SU-DHL-6 (cell line): ENCODE data around the gene URM1.

Experiments used
- H2AFZ ChIP-seq: fragments of 200-600 bp; sonication (generic); 2 replicates; pipeline ENCODE4 v1.6.1; 2014; ENCODE audit warnings: low read depth, mild to moderate bottlenecking, moderate library complexity, mixed read lengths, antibody characterized with exemption, low read length; ENCODE audit not compliant: severe bottlenecking
- H3F3A ChIP-seq: fragments of 200-600 bp; shearing (Covaris generic); 2 replicates; pipeline ENCODE4 v1.6.0; 2016; ENCODE audit warnings: antibody characterized with exemption, mild to moderate bottlenecking; ENCODE audit not compliant: insufficient read depth
- H3K27ac ChIP-seq: fragments of 200-600 bp; sonication (generic); 2 replicates; pipeline ENCODE4 v1.5.1; 2016; ENCODE audit warnings: low read depth, mild to moderate bottlenecking, low read length, moderate library complexity, mixed read lengths
- H3K27me3 ChIP-seq: fragments of 200-600 bp; sonication (generic), shearing (Covaris generic); 2 replicates; pipeline ENCODE4 v1.6.0; 2014; ENCODE audit warnings: mild to moderate bottlenecking, low read length
- H3K36me3 ChIP-seq: fragments of 200-600 bp; sonication (generic); 2 replicates; pipeline ENCODE4 v1.6.1; 2014; ENCODE audit warnings: mild to moderate bottlenecking, low read length, mixed read lengths
- H3K4me2 ChIP-seq: fragments of 300-600, 200-600 bp; shearing (Covaris generic), sonication (generic); 2 replicates; pipeline ENCODE4 v1.6.0; 2014; ENCODE audit warnings: low read length, low read depth, mild to moderate bottlenecking; ENCODE audit not compliant: poor library complexity, severe bottlenecking
- H3K4me3 ChIP-seq: fragments of 200-600 bp; sonication (generic); 2 replicates; pipeline ENCODE4 v1.5.1; 2014; ENCODE audit warnings: antibody characterized with exemption, low read length, mild to moderate bottlenecking, mixed read lengths; ENCODE audit not compliant: insufficient read depth, poor library complexity, severe bottlenecking
- H3K79me2 ChIP-seq: fragments of 200-600 bp; sonication (generic); 2 replicates; pipeline ENCODE4 v1.6.1; 2014; ENCODE audit warnings: mild to moderate bottlenecking, low read length, moderate library complexity; ENCODE audit not compliant: insufficient read depth
- H3K9ac ChIP-seq: fragments of 200-600 bp; sonication (generic); 2 replicates; pipeline ENCODE4 v1.7.0; 2014; ENCODE audit warnings: mild to moderate bottlenecking, low read length
- H3K9me2 ChIP-seq: fragments of 200-600 bp; sonication (generic); replicated peaks from 2 replicates; pipeline ENCODE4 v1.6.1; 2014; ENCODE audit warnings: low read length; ENCODE audit not compliant: insufficient read depth
- H3K9me3 ChIP-seq: fragments of 200-600 bp; sonication (generic); 2 replicates; pipeline ENCODE4 v1.6.1; 2014; ENCODE audit warnings: low read length, mixed read lengths; ENCODE audit not compliant: insufficient read depth
- H4K20me1 ChIP-seq: fragments of 200-600 bp; sonication (generic); 2 replicates; pipeline ENCODE4 v1.6.1; 2014; ENCODE audit warnings: low read depth, mild to moderate bottlenecking, antibody characterized with exemption, low read length, moderate library complexity, mixed read lengths
- CTCF ChIP-seq: fragments of 200-600 bp; sonication (generic); IDR thresholded peaks from one replicate; pipeline ENCODE4 v1.5.1; 2017; ENCODE audit warnings: antibody characterized with exemption, mild to moderate bottlenecking, low read length, moderate library complexity; ENCODE audit not compliant: insufficient read depth, poor library complexity, severe bottlenecking
- EZH2phosphoT487 ChIP-seq: fragments of 200-600 bp; sonication (generic), shearing (Covaris generic); conservative IDR thresholded peaks from 2 replicates; pipeline ENCODE4 v1.6.1; 2018; ENCODE audit warnings: mild to moderate bottlenecking, antibody characterized with exemption, low read length, moderate library complexity, mixed read lengths

The URM1 gene

GRCh38 chr9:128349125-128349524 is 22.0 kb upstream of the URM1 start:
- Histone ChIP-seq H3K9me3 (no peaks in the 10 kb centered on the region), H2AFZ (no peak overlapping the region), H3K9me2 (no peaks in the 10 kb centered on the region), H3K4me3 (no peak overlapping the region), H3K4me2 (no peak overlapping the region), H3F3A (no peaks in the 10 kb centered on the region), H3K9ac (no peak overlapping the region), H3K36me3 (no peaks in the 10 kb centered on the region), H3K79me2 (no peaks in the 10 kb centered on the region), H3K27ac (no peak overlapping the region), H4K20me1 (no peaks in the 10 kb centered on the region), H3K27me3 (no peaks in the 10 kb centered on the region)
- TF ChIP-seq EZH2phosphoT487 = no peak
- no peak for TF ChIP-seq CTCF

DNA sequence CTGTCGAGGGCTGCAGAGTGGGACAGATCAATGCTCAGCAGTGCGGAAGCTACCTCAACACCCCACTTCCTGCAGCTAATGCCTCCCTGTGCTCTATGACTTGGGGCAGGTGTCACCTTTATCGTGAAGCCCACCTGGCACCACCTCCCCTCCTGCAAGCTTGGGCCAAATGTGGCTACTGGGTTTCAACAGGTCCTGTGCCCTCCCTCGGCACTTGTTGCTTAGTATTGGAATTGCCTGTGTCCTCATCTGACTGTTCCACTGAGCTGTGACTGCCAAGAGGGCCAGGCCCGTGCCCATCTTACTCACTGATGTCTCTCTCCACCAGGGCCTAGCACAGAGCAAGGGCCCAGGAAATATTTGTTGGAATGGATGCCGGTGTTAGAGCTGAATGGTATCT is 21.4 kb upstream of the URM1 start:
- Histone ChIP-seq H3K4me2 (no peak overlapping the region), H3K9me2 (no peaks in the 10 kb centered on the region), H3K9me3 (no peaks in the 10 kb centered on the region), H2AFZ (no peak overlapping the region), H4K20me1 (no peaks in the 10 kb centered on the region), H3K27me3 (no peaks in the 10 kb centered on the region), H3K79me2 (no peaks in the 10 kb centered on the region), H3K9ac (no peak overlapping the region), H3F3A (no peaks in the 10 kb centered on the region), H3K36me3 (no peaks in the 10 kb centered on the region), H3K4me3 (no peak overlapping the region), H3K27ac (no peak overlapping the region)
- TF ChIP-seq CTCF = no peak
- TF ChIP-seq EZH2phosphoT487 = no peak

GRCh38 chr9:128355451-128355850 is 15.7 kb upstream of the URM1 start:
- Histone ChIP-seq H3K36me3 (no peaks in the 10 kb centered on the region), H3K9me2 (no peaks in the 10 kb centered on the region), H3F3A (no peaks in the 10 kb centered on the region), H3K4me2 (no peak overlapping the region), H3K9ac (no peak overlapping the region), H3K4me3 (no peak overlapping the region), H3K27me3 (no peaks in the 10 kb centered on the region), H3K27ac (no peak overlapping the region), H3K79me2 (no peaks in the 10 kb centered on the region), H3K9me3 (no peaks in the 10 kb centered on the region), H4K20me1 (no peaks in the 10 kb centered on the region), H2AFZ (no peak overlapping the region)
- TF ChIP-seq CTCF (no peak), EZH2phosphoT487 (no peak)

GRCh38 chr9:128358090-128358489 is 13.1 kb upstream of the URM1 start:
- Histone ChIP-seq H4K20me1 (no peaks in the 10 kb centered on the region), H3K9me2 (no peaks in the 10 kb centered on the region), H3K36me3 (no peaks in the 10 kb centered on the region), H3K4me3 (no peak overlapping the region), H3K27ac (no peak overlapping the region), H3K9me3 (no peaks in the 10 kb centered on the region), H3F3A (no peaks in the 10 kb centered on the region), H3K79me2 (no peaks in the 10 kb centered on the region), H3K27me3 (no peaks in the 10 kb centered on the region), H2AFZ (no peak overlapping the region), H3K4me2 (no peak overlapping the region), H3K9ac (no peak overlapping the region)
- TF ChIP-seq CTCF (no peak), EZH2phosphoT487 (no peak)
